MM.1S (cell line): Measurements from ENCODE around the gene SLC13A4.

Source experiments
- CTCF ChIP-seq: fragments of 300-600 bp; sonication (generic); IDR thresholded peaks from 2 replicates; pipeline ENCODE4 v1.5.1; 2016; ENCODE audit warnings: antibody characterized with exemption, low read length, mixed read lengths
- EZH2 ChIP-seq: fragments of 300-600 bp; sonication (generic); optimal IDR thresholded peaks from 2 replicates; pipeline ENCODE3; 2017; ENCODE audit warnings: low read depth, mild to moderate bottlenecking, antibody characterized with exemption, low read length, mixed read lengths

GRCh38 chr7:135715055-135715522 is 12.9 kb downstream of the SLC13A4 start:
- TF ChIP-seq CTCF (no peak), EZH2 (no peak)
